Gastroesophageal sphincter (tissue), 3 donors: ENCODE data around the gene OTUD3.

ENCODE experiments used
- CTCF ChIP-seq, 4 experiments: fragments of 200-600 bp in 2 of 4; fragments of 450-650 bp in 2 of 4; sonication (generic) in 1 of 4; IDR thresholded peaks; one replicate each; pipeline ENCODE4 v1.5.1; 2017 to 2019; ENCODE audit warnings: antibody characterized with exemption in 4 of 4, mild to moderate bottlenecking in 2 of 4, moderate library complexity in 2 of 4
- POLR2A ChIP-seq, 2 donors: fragments of 450-650 bp; IDR thresholded peaks; one replicate each; pipeline ENCODE4 v1.6.1; 2017; ENCODE audit warnings: antibody characterized with exemption in 2 of 2, mild to moderate bottlenecking in 2 of 2, moderate library complexity in 1 of 2

- TF ChIP-seq CTCF (IDR thresholded peaks at IDR 0.05) (no peak), POLR2A (IDR thresholded peaks at IDR 0.05) (no peak)
Measured at GRCh38 chr1:19860418-19860817, 21.8 kb upstream of the OTUD3 start.
